ENCODE measurements around the gene ZNF469. TPM values are rescaled to one million over a fixed set of nuclear protein-coding genes. Genes with fewer than 3 reads are reported as not detected.

Gene ZNF469
- total RNA-seq, 1 experiment from 2014 or later = 0.09 TPM

- Histone ChIP-seq H3K27ac (ENCODE audit: low read depth, low read length, poor library complexity, severe bottlenecking) (no peak overlapping the region), H3K4me3 (ENCODE audit: low read depth, low read length, poor library complexity, severe bottlenecking) (no peak overlapping the region), H3K4me1 (ENCODE audit: insufficient read depth, low read length, poor library complexity, severe bottlenecking) (no peaks in the 10 kb centered on the region), H3K27me3 (replicated peaks; ENCODE audit: insufficient read depth, low read depth, low read length, poor library complexity) (peaks cover 47% of the 10 kb centered on the region), H3K9me3 (ENCODE audit: low read depth, low read length, poor library complexity, severe bottlenecking) (no peaks in the 10 kb centered on the region), H3K36me3 (ENCODE audit: insufficient read depth, low read length, poor library complexity, severe bottlenecking) (no peaks in the 10 kb centered on the region)
- no TSS peak for BruUV-seq (replicated peaks)
- no peak for TF ChIP-seq EZH2 (IDR thresholded peaks at IDR 0.05; ENCODE audit: borderline replicate concordance, low read depth, low read length, poor library complexity, severe bottlenecking)
- no peak for TF ChIP-seq CTCF (conservative IDR thresholded peaks at IDR 0.05; ENCODE audit: low read depth, low read length)
- no peak for DNase-seq (ENCODE audit: low spot score)
- ChIA-PET POLR2A (ENCODE audit: low non-redundant PET) (interaction anchor here (0.6 kb wide), 1 partner anchor 975 kb away, joined by 3 read pairs; no protein-coding TSS in a partner anchor), CTCF (no interaction called here)
- intact Hi-C loops (cut with micrococcal nuclease; ENCODE audit: unreplicated experiment) = no loop called here
Measured at GRCh38 chr16:88398170-88398873, 15.6 kb downstream of the ZNF469 start.

GRCh38 chr16:88398874-88399178 is 16.1 kb downstream of the ZNF469 start:
- no peaks in the 10 kb centered on the region for H3K9me3 ChIP-seq (ENCODE audit: low read depth, low read length, poor library complexity, severe bottlenecking)
- ChIA-PET CTCF (no interaction called here), POLR2A (ENCODE audit: low non-redundant PET) (no interaction called here)
- H3K27ac ChIP-seq (ENCODE audit: low read depth, low read length, poor library complexity, severe bottlenecking) = no peak overlapping the region
- peaks cover 42% of the 10 kb centered on the region for H3K27me3 ChIP-seq (replicated peaks; ENCODE audit: insufficient read depth, low read depth, low read length, poor library complexity)
- H3K4me3 ChIP-seq (ENCODE audit: low read depth, low read length, poor library complexity, severe bottlenecking) = no peak overlapping the region
- H3K4me1 ChIP-seq (ENCODE audit: insufficient read depth, low read length, poor library complexity, severe bottlenecking) = no peaks in the 10 kb centered on the region
- no peaks in the 10 kb centered on the region for H3K36me3 ChIP-seq (ENCODE audit: insufficient read depth, low read length, poor library complexity, severe bottlenecking)
- BruUV-seq (replicated peaks) = no TSS peak
- TF ChIP-seq CTCF (conservative IDR thresholded peaks at IDR 0.05; ENCODE audit: low read depth, low read length) = no peak
- no peak for TF ChIP-seq EZH2 (IDR thresholded peaks at IDR 0.05; ENCODE audit: borderline replicate concordance, low read depth, low read length, poor library complexity, severe bottlenecking)
- intact Hi-C loops (cut with micrococcal nuclease; ENCODE audit: unreplicated experiment) = no loop called here
- no peak for DNase-seq (ENCODE audit: low spot score)

- intact Hi-C loops (cut with micrococcal nuclease; ENCODE audit: unreplicated experiment) = no loop called here
- no peaks in the 10 kb centered on the region for H3K4me1 ChIP-seq (ENCODE audit: insufficient read depth, low read length, poor library complexity, severe bottlenecking)
- H3K27ac ChIP-seq (ENCODE audit: low read depth, low read length, poor library complexity, severe bottlenecking) = no peak overlapping the region
- no TSS peak for BruUV-seq (replicated peaks)
- peaks cover 32% of the 10 kb centered on the region for H3K27me3 ChIP-seq (replicated peaks; ENCODE audit: insufficient read depth, low read depth, low read length, poor library complexity)
- DNase-seq (ENCODE audit: low spot score) = no peak
- no peak for TF ChIP-seq CTCF (conservative IDR thresholded peaks at IDR 0.05; ENCODE audit: low read depth, low read length)
- no peaks in the 10 kb centered on the region for H3K36me3 ChIP-seq (ENCODE audit: insufficient read depth, low read length, poor library complexity, severe bottlenecking)
- ChIA-PET CTCF (no interaction called here), POLR2A (ENCODE audit: low non-redundant PET) (no interaction called here)
- no peak overlapping the region for H3K4me3 ChIP-seq (ENCODE audit: low read depth, low read length, poor library complexity, severe bottlenecking)
- H3K9me3 ChIP-seq (ENCODE audit: low read depth, low read length, poor library complexity, severe bottlenecking) = no peaks in the 10 kb centered on the region
Measured at GRCh38 chr16:88400186-88400585, 17.4 kb downstream of the ZNF469 start.

Measured in A673 (cell line).